GM18519 (cell line): ENCODE results near the gene CHST8.
"Not testable (repeated sequence)": the region's sequence is repeated elsewhere in the genome, so short reads cannot be mapped to it uniquely, and the experiment has no call there.

ENCODE experiments used
- ATAC-seq: cut with Tn5 transposase; IDR thresholded peaks from one replicate; pipeline ENCODE4 v1.9.1; 2021; ENCODE audit warnings: mild to moderate bottlenecking, moderate library complexity; ENCODE audit not compliant: unreplicated experiment, low FRiP score

CHST8 gene

GRCh38 chr19:33686687-33687480, 65.1 kb downstream of the CHST8 start:
- no peak for ATAC-seq

DNA sequence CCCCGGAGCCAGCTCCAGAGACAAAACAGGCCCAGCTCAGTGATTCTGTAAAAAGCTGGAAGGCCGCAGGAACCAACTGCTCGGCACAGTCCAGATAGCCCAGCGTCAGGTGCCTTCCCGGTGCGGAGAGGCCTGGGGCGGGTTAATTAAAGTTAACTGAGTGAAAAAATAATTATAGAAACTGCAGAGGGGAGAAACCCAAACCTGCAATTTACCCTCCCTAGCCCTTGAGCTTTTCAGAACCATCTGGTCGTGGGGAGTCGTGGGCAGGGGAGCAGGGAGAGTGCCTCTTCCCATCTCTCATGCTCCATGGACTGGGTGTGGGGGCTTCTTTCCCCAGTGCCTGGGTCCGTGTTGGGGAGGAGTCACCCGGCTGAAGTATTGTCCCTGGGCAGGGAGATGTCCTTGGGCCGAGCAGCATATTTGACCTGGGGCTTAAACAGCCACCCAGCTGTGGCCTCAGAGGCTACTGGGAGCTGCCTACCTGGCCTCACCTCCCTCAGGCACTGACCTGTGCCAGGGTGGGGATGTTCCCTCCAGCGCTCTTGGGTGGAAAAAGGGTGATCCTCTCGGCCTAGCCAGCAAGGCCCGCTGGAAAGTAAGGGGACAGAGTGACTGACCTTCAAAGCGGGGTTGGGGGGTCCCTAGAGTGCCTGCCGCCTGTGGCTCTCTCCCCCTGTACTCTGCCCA, 65.9 kb downstream of the CHST8 start:
- no peak for ATAC-seq

DNA sequence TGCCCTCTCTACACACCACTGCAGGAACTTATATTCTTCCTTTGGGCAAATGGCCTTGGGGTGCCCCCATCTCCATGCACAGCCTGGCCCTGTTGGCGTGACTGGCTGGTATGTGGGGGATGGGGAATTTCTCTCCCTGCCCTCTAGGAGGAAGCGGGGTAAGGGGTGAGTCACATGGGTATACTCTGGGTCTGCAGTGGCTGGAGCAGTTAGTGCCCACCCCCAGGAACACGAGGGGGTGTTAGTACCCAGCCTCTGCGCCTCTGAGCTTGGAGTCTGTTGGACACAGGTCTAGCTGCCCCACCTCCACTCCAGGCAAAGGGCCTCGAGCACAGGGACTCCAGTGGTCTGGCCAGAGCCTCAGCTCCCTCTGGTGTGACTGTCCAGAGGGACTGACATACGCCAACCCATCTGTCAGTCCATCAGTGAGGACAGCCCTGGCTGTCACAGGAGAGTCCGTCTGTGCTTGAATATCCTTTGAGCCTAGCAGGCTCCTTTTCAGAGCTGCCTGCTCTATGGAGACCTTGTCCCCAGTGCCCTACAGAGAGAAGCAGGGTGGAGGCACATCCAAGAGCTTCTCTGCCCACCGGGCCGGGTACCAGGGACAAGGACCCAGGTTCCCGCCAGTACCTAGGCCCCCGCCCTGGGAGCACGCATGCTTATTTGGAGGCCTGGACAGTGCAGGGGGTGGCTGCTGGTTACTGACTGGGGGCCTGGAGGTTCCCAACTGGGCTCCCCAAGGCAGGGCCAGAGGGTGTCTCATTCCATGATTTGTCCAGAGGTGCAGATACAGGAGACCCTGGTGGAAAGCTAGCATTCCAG, 66.6 kb downstream of the CHST8 start:
- no peak for ATAC-seq

DNA sequence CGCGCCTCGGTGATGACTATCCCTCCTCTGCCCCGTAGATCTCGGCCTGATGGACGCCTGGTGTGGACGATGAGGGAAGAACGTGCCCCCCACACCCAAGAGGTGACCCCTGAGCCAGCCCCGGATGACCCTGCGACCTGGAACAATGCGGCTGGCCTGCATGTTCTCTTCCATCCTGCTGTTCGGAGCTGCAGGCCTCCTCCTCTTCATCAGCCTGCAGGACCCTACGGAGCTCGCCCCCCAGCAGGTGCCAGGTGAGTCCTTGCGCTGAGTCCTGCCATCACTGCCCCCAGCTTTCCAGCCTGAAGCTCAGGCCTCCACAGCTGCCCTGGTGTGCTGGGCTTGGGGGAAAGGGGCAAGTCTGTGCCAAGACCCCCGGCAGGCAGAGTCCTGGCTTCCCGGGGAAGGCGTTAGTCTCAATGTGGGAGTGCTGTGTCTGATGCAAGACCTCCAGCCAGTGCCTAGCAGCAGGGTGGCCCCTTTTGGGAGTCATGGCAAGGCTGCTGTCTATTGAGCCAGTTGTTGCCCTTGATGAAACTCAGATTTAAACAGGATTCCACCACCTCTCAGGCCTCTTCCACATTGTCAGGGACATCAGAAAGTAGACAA, 67.5 kb downstream of the CHST8 start:
- no peak for ATAC-seq

GRCh38 chr19:33689868-33690267, 68.1 kb downstream of the CHST8 start:
- ATAC-seq = no peak

GRCh38 chr19:33690378-33691029, 68.8 kb downstream of the CHST8 start:
- no peak for ATAC-seq

DNA sequence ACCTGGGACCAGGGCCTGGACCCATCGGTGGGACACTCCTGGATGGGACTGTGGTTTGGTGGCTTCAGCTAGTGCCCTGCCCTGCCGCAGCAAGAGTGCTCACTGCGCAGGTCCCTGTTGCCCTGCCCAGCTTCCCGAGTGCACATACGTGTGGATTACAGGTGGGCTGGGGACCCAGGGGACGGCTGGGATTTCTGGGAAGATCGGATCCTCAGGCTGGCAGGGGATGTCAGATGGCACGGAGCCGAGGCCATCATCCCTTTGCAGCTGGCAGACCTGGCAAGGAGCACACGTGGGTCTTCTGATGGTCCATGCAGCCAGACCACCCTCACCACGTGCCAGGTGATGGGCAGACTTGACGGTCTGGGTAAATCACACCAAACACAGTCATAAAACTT, 69.3 kb downstream of the CHST8 start:
- no peak for ATAC-seq

GRCh38 chr19:33691736-33692135, 70.0 kb downstream of the CHST8 start:
- ATAC-seq = no peak

- ATAC-seq = no peak
Measured at GRCh38 chr19:33693678-33694077, 71.9 kb downstream of the CHST8 start.

GRCh38 chr19:33695547-33695946, 73.8 kb downstream of the CHST8 start:
- ATAC-seq = not testable (repeated sequence)

- no peak for ATAC-seq
Measured at GRCh38 chr19:33697766-33698165, 76.0 kb downstream of the CHST8 start.

- ATAC-seq = no peak
Measured at GRCh38 chr19:33698576-33699435, 77.1 kb downstream of the CHST8 start.

- ATAC-seq = no peak
Measured at GRCh38 chr19:33699754-33700407, 78.1 kb downstream of the CHST8 start.

DNA sequence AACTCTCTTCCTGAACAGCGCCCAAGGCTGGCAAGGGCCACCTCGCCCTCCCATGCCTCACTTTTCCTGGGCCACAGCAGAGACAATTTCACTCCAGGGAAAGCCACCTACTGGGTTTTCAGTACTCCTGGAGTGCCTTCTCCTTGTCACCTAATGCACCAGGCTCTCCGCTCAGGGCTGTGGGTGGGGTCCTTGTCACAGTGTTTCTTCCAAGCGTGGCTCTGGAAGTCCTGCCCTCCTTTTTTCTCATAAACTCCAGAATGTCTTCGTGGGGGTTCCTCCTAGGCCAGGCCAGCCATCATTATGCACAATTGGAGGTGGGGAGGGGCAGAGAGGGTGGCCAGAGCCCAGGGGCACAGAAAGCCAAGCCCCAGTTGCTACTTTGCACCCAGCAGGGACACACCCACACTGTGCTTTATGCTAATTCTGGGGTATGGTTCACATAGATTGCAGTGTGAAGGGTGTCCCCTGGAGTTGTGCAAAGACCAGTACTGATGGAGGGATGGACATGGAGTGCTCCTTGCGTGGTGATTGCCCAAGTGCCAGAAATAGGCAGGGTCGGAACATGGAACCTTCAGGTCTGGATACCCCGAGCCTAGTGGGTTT, 78.8 kb downstream of the CHST8 start:
- no peak for ATAC-seq

GRCh38 chr19:33701565-33701964, 79.8 kb downstream of the CHST8 start:
- no peak for ATAC-seq

DNA sequence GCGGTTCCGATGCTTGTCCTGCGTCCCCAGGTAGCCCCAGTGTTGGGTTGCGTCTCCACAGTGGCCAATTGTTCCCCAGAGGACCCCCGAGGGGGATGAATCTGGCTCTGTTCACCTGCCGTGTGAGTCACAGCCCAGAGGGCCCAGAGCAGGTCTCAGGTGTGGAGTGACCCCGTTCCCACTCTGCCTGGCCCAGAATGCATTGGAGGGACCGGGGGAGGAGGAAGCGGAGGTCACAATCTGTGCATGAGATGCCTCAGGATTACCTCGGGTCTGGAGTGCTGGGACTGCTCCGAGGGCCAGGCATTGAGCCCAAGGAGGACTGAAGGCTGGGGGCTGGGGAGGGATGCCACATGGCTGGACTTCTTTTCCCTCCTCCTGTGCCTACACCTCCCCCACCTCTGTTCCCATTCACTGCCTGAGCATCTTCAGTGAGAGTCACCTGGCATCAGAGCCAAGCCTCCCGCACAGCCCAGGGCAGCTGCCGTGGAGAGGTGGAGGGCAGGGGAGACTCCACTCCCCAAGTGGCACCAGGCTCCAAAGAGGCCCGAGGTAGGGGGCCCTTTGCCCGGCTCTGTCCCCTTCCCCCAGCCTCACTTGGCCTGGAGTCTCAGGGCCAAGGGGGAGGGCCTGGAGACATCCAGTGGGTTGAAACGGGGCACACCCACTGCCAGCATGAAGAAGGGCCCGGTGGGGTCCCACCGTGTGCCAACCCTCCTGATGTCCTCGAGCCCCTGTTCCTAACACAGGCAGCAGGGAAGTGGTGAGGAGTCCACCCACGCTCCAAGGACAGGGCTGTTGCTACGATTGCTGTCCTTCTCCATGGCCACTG, 81.1 kb downstream of the CHST8 start:
- no peak for ATAC-seq

GRCh38 chr19:33703438-33703750, 81.6 kb downstream of the CHST8 start:
- no peak for ATAC-seq

DNA sequence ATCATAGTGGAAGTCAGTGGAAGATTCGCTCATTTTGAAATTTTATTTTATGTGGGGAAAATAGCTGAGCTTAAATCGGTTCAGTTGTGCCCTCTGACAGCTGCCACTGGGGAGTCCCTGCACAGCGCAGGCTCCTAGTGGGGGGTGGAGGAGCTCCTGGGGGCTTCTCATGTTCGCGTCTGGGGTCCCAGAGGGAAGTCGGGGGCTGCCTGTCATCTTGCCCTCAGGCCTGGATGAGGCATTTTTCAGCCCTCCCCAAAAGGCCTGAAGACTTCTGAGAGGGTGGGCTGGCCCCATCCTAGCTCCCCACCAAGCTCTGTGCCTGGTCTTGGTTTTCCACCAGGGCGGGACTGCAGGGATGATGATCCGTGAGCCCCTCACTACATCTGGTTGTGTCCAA, 82.1 kb downstream of the CHST8 start:
- no peak for ATAC-seq
